Measurements from ENCODE around the gene TMEM14B. TPM values are rescaled to one million over a fixed set of nuclear protein-coding genes. Genes with fewer than 3 reads are reported as not detected.

Gene TMEM14B
- total RNA-seq, 1 experiment from 2014 or later, result 82.9 TPM

- no peak for ATAC-seq
- no peaks in the 10 kb centered on the region for H3K36me3 Mint-ChIP-seq
- DNase-seq (ENCODE audit: low spot score), result no peak
- CTCF ChIA-PET, result interaction anchor here (1.0 kb wide), 1 partner anchor 328 kb away, joined by 3 read pairs; no protein-coding TSS in a partner anchor
- TF ChIP-seq MXD4 (CRISPR knock-in tag; IDR thresholded peaks at IDR 0.05; ENCODE audit: borderline replicate concordance) (no peak), ZMAT4 (CRISPR knock-in tag; IDR thresholded peaks at IDR 0.05) (no peak), ZNF138 (CRISPR knock-in tag; conservative IDR thresholded peaks at IDR 0.05) (no peak), HMGXB4 (CRISPR knock-in tag; IDR thresholded peaks at IDR 0.05) (no peak), CDX4 (CRISPR knock-in tag; IDR thresholded peaks at IDR 0.05; ENCODE audit: borderline replicate concordance) (no peak), ZNF263 (CRISPR knock-in tag; IDR thresholded peaks at IDR 0.05; ENCODE audit: low read depth) (no peak), PREB (CRISPR knock-in tag; IDR thresholded peaks at IDR 0.05; ENCODE audit: borderline replicate concordance) (no peak), E2F1 (CRISPR knock-in tag; IDR thresholded peaks at IDR 0.05) (no peak), NR1H2 (CRISPR knock-in tag; IDR thresholded peaks at IDR 0.05) (no peak), ATF1 (CRISPR knock-in tag; IDR thresholded peaks at IDR 0.05) (no peak), IRF1 (CRISPR knock-in tag; IDR thresholded peaks at IDR 0.05) (no peak), PRDM15 (CRISPR knock-in tag; IDR thresholded peaks at IDR 0.05) (no peak), HMGA2 (CRISPR knock-in tag; IDR thresholded peaks at IDR 0.05) (no peak), ARID4B (CRISPR knock-in tag; IDR thresholded peaks at IDR 0.05; ENCODE audit: borderline replicate concordance) (no peak)
- POLR2A ChIA-PET, result no interaction called here
- H3K9me3 Mint-ChIP-seq, result no peaks in the 10 kb centered on the region
- H3K27ac Mint-ChIP-seq, result no peak overlapping the region
- H3K27me3 Mint-ChIP-seq (ENCODE audit: low read depth), result no peaks in the 10 kb centered on the region
- no peaks in the 10 kb centered on the region for H3K4me1 Mint-ChIP-seq
- no peak overlapping the region for H3K4me3 Mint-ChIP-seq
Observed at GRCh38 chr6:10793035-10793434, 45.4 kb downstream of the TMEM14B start.
